ENCODE measurements around the gene IL1RL1.
"Not testable (repeated sequence)": the region's sequence is repeated elsewhere in the genome, so short reads cannot be mapped to it uniquely, and the experiment has no call there.

IL1RL1 gene

DNA sequence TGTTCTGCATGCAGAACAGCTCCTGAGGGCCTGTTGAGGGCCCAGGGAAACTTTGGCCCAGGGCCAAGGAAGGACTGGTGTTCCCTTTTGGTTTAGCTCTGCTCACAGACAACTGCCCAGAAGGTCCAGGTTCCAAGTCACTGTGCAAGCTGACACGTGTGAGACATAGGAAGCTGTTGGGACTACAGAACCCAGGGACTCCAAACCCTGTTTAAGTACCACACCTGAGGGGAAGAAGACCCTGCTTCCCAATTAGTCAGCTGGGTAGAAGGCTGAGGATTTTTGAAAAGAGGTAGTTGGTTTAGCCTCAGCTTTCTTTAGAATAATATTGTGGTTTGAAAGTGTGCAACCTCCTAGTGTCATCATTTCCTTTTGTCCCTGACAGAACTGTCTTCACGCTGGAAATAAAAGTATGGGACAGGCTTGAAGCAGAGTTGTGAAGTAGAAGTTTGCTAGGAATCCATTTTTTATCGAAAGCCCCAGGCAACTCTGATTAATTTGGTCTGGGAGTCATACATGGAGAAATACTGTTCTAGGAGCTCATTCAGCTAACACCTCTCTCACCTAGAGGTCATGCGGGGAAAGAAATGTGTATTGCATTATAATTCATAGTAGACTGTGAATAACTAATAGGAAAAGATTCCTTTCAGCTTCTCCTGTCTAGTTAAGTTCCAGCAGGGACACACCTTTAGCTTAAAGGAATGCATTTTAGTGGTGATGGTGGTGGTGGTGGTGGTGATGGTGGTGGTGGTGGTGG lies 19.9 kb upstream of the IL1RL1 start:
- no peak for DNase-seq (ENCODE audit: low read depth in 2 of 2)

DNA sequence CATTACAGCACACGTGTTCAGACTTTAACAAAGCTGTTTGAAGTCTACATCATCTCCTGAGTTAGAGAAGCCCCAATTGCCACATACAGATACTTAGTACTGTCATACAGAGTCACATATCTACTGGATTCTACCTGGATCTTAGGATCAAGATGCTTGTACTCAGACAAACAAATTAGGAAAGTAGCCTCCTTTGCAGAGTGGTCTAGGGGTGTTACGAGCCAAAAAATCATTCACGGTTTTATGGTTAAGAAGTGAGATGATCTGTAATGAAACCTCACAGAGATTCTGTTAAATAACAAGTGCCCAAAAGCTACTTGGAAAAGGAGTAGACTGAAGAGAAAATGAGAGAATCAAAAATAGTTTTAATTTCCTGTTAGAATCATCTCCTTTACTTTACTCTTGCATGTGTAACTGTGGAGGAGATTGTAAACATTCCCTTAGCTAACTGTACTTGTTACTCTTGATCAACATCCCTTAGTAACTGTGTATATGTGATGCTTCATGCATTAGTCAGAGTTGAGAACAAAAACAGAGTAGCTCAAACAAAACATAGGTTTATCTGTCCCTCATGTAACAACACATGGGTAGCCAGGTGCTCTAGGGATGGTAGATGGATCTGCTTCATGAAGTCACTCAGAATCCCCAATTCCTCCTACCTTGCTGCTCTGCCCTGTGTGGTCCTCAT lies 16.4 kb upstream of the IL1RL1 start:
- no peak for DNase-seq (ENCODE audit: low read depth in 2 of 2)

DNA sequence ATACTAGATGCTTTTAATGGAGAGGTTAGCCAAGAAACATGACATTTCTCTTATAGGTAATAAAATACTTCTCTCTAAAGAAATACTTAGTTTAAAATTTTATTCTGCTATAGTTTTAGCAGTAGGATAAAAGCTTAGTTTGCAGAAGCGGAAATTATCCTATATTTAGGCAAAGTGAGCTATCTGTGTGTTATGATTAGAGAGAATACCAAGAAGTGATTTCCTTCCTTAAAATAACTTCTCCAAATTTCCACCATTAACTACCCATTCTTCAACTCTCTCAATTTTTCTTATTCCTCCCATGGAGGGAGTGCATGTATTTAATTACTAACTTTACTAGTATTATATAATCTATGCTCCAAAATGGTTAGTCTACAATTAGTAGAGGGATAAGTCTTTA lies 15.8 kb upstream of the IL1RL1 start:
- DNase-seq (ENCODE audit: low read depth in 2 of 2): no peak

DNA sequence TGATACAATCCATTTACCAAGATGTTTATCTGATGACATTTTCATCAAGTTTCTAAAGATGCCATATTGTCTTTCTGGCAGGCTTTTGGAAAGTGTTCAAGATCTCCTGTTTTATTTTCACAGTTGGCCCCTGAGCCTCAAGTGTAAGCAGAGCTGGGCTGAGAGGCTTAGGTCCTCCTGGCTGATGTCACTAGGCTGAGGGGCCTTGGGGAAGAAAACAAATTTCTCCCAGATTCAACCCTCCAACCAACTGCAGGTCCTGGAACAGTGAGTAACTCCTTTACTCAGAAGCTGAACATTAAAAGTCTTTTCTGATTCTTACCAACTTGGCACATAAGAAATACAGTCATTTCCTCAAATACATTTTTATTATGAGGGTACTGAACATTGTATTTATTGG lies 14.9 kb upstream of the IL1RL1 start:
- DNase-seq (ENCODE audit: low read depth in 2 of 2): no peak

DNA sequence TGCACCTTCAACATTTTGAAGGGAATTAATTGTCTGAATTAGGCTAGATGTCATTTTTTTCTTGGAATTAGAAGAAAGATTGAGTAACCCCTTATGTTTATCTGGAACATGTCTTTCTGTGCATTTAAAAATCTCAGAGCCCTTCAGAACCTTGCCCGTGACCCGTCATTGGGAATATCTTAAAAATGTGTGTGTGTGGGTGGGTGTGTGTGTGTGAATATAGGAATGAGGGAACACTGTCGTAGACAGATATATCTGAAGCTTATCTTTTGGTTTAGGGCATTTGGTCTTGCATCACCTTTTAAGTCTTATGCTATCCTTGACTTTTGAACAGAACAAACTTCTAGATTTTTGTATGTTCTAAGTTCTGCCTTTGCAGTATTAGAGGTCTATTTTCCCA lies 13.5 kb upstream of the IL1RL1 start:
- no peak for DNase-seq (ENCODE audit: low read depth in 2 of 2)

DNA sequence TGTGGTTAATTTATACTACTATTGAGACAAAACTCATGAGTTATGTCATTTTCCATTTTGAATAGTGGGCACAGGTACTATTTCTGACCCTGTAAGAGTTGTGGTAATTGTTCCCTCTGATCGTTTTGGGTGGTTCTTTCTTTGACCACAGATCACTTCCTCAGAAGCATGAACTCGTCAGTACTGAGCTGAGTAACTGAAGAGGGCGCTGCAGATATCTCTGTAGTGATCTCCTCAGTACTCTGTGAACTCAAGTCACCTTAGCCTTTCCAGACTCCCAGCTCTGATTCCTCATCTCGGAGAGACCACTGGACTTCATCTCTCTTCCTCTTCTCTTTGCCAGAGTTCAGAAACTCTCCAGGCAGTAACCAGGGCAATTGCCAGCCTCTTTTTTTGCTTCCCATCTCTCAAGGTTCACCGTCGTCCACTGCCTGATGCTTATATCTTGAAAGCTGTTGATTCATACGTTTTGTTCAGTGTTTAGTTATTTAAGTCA lies 9.4 kb upstream of the IL1RL1 start:
- no peak for DNase-seq (ENCODE audit: low read depth in 2 of 2)

DNA sequence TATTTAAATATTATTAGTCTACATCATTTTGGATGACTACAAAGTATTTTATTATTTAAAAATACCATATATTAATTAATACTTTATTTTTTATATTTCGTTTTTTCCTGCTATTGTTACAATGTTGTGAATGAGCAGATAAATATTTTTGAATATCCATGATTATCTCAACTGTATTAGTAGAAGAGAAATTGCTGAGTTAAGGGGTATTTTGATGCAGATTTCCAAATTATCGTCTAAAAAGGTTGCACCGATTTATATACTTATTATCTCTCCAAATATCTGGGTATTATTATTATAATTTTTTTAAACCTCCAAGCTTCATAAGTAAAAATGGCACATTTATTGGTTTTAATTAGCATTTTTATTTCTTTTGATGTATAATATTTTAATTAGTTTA lies 8.9 kb upstream of the IL1RL1 start:
- DNase-seq (ENCODE audit: low read depth in 2 of 2): no peak

DNA sequence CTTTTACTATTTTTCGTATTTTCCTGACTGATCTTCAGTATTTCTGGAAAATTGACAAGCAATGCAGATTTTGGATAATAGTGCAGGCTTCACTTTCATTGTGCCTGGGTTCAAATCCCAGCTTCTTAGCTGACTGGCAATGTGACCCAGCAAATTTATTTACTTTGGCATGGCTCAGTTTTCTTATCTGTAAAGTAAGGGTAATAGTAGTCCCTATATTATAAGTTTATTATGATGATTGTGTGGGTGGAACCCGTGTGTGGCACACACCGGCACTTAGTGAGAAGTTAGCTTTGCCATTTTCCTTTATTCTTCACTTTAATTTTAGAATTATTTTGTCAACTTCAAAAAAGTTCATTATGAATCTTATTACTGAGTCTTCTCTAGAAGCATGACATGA lies 7.8 kb upstream of the IL1RL1 start:
- DNase-seq (ENCODE audit: low read depth in 2 of 2): no peak

DNA sequence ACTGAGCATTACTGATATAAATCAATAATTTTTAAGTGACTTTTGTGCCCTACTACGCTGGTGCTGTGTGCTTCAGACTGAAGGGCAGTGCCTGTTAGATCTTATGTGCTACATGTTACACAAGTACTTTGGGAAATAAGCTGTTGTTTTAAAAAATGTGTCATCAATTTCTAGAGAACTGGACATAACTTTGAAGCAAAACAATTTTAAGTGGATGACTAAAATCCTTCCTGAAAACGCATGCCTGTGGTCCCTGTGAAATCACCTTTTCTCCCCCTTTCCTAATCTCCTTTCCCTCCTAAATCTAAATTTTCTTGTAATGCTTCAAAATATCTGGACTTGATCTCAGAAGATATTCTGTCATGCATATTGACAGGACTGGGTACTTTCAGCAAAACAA lies 7.1 kb upstream of the IL1RL1 start:
- no peak for DNase-seq (ENCODE audit: low read depth in 2 of 2)

DNA sequence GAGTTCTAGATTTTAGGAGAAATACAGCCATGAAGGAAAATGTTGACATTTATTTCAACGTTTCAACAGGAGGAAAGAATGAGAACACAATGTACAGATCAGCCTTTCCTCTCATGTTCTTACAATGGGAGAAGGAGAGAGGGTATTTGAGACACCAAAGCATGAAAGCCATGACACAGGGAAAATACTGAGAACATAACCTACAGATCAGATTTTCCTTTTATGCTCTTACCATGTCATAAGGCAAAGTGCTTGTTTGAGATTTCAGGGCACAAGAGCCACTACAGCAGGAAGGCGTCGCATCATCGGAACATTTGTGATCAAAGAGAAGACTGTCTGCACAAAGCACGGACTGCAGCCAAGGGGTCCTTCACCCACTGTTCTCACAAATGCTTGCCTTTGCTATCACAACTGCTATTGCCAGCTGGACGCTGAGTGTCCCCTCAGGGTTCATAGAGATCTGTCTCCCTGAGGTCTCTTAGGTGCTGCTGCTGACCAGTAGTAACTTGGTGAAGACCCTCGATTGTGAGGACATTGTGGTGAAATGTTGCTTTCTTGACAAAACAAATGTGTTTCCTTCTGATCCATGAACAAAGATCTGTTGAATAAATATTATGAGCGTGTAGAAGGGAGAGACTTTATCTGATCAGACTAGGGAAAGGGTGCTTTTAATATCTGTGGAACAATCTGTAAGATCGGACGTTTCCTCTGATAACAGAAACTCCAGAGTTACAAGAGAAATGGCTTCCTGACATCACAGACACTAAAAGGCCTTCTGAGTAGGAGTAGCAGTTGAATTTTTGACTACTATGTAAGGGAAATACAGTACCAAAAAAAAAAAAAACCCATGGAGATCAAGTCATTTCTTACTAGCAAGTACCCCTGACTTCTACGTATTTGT lies 6.4 kb upstream of the IL1RL1 start:
- no peak for DNase-seq (ENCODE audit: low read depth in 2 of 2)

DNA sequence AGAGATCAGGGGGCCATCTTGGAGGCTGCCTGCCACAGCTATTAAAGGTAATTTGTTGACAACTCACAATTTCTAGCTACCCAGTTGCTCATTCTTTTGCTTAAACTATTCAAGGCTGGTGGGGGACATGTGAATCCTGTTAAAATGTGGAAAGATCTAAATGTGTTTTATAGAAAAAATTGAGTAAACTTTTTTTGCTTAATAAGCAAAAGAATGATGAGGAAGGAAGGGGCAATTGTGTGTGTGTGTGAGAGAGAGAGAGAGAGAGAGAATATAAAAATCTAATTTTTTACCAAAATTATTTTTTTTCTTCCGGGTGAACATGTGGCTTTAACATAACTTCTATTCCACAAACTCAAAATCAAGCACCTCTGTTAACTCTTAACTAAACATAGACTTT lies 5.2 kb upstream of the IL1RL1 start:
- DNase-seq (ENCODE audit: low read depth in 2 of 2): no peak

DNA sequence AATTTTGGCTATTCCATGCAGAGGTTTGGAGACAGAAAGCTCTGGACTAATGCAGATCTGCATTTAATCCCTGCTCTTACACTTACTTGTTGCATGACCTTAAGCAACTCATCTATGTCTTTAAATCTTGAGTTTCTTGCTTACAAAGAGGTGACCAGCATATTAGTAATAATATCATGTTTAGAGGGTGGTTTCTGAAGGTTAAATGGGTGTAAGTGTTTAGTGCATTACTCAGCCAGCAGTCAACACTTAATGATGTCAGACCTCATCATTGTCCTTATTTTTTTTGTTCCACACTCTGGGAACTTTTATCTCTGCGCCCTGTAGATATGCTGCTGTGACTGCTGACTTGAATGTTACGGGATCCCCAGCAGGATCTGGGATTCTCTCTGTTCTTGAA lies 1.7 kb downstream of the IL1RL1 start:
- no peak for DNase-seq (ENCODE audit: low read depth in 2 of 2)

DNA sequence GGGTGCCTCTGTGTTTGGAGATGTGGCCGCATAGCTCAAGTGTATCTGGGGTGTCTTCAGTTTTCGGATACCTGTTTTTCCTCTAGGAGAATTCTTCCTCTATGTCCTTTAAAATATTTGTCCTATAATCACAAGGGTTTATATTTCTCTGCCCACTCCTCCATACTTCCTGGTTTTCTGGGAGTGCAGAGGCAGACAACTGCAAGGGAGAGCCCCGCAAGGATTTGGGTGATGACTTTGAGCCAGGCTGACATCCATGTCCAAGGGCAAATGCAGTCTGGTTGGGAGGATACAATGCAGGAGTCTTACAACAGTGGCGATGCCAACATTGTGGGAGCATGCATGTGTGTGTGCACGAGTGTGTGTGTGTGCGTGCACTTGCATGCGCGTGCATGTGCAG lies 2.1 kb downstream of the IL1RL1 start:
- DNase-seq (ENCODE audit: low read depth in 2 of 2): no peak

DNA sequence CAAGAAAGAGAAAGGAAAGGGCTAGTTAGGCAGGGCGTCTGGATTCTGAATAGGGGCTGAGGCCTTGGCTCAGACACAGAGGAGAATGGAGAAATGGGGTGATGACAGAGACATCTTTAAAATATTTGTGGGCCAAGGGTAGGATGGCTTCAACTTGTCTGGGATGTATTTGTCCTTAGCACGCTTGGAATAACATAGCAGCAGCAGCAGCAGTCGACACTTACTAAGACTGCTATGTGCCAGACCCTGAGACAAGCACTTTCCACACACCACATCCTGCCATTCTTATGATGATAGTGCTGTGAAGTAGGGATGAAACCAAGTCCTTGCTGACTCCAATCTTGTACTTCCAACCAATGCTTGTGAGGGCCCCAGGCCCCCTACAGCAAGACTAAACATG lies 2.6 kb downstream of the IL1RL1 start:
- no peak for DNase-seq (ENCODE audit: low read depth in 2 of 2)

DNA sequence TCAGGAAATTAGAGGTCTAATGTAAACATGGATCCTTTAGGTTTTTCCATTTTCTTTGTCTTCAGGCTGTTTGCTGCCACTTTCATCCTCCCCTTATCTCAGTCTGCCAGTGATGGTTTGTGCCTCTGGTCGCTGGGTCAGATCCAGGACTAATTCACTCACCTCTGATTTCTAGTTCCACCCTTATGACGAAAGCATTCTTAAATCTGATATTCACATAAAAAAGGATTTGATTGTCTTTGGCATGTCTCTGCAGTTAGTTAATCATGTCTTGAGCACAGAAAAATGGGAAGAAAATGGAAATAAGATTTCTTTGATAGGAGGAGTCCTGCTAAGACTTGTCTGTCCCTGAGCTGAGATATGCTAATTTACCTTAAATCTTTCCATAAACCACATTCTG lies 4.6 kb downstream of the IL1RL1 start:
- DNase-seq (ENCODE audit: low read depth in 2 of 2): no peak

DNA sequence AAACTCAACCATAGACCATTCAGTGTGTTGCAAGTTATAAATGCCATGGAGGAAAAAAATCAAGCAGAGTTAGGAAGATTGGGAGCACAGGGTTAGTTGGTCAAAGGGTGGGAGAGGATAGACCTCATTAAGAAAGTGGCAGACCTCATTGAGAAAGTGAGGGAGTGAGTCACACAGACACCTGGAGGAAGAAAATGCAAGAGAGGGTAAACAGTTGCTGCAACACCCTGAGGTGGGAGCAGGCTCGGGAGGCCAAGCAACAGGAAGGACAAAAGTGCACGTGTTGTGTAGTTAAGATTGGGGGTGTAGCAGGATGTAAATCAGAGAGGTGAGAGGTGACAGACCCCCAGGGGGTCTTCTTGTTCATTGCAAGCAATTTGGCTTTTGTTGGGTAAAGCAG lies 6.4 kb downstream of the IL1RL1 start:
- no peak for DNase-seq (ENCODE audit: low read depth in 2 of 2)

DNA sequence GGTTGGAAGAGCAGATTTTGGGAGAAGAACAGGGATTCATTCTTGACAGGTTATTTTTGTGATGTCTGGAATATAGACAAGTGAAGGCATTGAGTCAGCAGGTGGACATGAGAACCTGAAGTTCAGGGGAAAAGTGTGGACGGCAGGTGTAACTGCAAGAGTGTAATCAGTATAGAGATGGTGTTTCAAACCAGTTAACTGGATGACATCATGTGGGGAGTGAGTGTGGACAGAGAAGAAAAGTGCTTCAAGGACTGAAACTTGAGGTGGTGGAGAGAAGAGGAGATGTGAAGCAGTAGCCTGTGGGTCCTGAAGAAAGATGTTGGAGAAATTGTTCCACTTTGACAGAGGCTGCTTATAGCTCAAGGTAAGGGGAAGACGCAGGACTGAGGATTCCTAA lies 7.1 kb downstream of the IL1RL1 start:
- DNase-seq (ENCODE audit: low read depth in 2 of 2): no peak

DNA sequence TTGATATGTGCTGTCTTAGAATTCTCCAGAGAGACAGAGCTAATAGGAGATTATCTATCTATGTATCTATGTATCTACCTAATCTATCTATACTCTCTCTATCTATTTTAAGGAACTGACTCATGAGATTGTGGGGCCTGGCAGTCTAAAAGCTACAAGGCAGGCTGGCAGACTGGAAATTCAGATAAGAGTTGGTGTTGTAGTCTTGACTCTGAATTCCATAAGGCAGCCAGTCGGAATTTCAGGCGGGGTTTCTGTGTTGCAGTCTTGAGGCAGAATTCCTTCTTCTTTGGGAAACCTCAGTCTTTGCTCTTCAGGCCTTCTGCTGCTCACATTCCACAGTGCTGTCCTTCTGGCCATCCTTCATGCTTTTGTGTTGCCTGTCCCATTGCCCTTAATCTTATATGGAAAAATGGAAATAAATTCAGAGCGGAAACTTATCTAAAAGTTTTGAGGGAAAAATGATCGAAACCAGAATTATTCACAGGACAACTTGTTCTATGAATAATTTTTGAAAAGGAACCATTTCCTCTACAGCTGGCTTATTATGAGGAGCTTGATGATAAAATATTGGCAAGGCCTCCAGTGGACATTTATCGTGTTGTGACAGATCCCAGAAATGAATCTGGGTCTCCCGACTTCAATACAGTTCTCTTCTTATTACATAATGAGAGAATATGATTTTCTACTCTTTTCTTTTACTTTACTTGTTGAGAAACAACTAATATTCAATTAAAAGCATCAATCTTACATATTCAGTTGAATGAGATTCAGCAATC lies 10.8 kb downstream of the IL1RL1 start:
- DNase-seq (ENCODE audit: low read depth in 2 of 2): no peak

DNA sequence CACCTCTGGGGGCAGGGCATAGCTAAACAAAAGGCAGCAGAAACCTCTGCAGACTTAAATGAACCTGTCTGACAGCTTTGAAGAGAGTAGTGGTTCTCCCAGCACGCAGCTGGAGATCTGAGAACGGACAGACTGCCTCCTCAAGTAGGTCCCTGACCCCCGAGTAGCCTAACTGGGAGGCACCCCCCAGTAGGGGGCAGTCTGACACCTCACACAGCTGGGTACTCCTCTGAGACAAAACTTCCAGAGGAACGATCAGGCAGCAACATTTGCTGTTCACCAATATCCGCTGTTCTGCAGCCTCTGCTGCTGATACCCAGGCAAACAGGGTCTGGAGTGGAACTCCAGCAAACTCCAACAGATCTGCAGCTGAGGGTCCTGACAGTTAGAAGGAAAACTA lies 13.6 kb downstream of the IL1RL1 start:
- not testable (repeated sequence) for DNase-seq (ENCODE audit: low read depth in 2 of 2)

DNA sequence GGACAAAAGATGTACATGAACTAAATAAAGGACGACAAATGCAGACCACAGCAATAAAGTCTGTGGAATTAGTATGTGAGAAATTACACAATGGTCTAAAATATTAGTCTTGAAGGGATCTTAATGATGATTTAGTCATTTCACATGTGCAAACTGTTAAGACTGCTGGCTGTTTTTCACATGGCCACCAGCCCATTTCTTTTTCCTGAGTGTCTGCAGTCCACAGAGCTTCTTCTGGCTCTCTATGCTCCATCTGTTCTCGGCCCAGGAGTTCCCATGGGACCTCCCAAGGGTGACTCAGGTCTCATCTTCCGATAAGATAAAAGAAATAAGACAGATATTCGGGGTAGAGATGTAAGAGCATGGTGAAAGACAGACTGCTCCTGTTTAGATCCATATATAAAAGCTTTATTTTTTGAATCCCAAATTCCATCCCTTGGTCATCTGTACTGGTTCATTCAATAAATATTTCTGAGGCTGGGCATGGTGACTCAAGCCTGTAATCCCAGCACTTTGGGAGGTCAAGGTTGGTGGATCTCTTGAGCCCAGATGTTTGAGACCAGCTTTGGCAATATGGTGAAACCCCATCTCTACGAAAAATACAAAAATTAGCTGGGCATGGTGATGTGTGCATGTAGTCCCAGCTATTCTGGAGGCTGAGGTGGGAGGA lies 20.1 kb downstream of the IL1RL1 start:
- DNase-seq (ENCODE audit: low read depth in 2 of 2): peak; percentile 52 to 54

DNA sequence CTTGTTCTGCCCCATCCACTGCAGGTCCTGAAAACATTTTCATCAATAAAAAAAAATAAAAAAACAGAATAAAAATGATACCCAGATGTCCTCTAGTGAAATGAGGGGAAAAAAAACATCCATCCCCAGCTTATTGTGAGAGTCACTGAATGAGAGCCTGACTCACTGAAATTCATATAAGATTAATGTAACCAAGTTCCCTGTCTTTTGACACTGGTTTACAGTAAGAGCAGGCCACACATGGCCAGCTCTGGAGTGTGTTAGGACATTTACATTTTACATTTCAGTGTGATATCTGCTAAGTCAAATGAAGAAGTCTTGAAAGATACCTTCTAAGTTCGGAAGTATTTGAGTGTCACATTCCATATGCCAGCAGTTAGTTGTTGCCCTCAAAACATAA lies 23.1 kb downstream of the IL1RL1 start:
- no peak for DNase-seq (ENCODE audit: low read depth in 2 of 2)

Data from fibroblast of skin of left biceps (primary cell).